GM21447 (cell line): Measurements from ENCODE around the gene MGAT5.

Experiments
- ATAC-seq: cut with Tn5 transposase; IDR thresholded peaks from one replicate; pipeline ENCODE4 v1.9.1; 2021; ENCODE audit not compliant: unreplicated experiment

Gene MGAT5

DNA sequence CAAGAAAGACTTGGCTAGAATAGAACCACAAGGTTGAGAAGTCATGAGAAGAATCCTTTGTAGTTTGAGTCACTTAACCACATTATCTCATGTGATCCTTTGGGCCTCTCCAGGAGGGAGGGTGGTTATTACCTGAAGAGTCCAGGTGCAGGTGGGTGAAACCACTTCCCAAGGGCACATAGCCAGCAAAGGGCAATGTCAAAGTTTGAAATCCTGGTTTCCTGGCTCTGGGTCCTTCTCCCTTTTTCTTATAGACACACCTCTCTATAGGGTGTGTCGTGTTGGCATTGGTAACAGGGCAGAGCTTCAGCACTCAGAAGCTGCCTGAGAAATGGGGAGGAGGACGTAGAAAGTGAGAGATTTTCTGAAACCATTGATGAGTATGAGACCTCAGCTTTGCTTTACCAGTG, 137.9 kb downstream of the MGAT5 start:
- ATAC-seq: peak; percentile 88

DNA sequence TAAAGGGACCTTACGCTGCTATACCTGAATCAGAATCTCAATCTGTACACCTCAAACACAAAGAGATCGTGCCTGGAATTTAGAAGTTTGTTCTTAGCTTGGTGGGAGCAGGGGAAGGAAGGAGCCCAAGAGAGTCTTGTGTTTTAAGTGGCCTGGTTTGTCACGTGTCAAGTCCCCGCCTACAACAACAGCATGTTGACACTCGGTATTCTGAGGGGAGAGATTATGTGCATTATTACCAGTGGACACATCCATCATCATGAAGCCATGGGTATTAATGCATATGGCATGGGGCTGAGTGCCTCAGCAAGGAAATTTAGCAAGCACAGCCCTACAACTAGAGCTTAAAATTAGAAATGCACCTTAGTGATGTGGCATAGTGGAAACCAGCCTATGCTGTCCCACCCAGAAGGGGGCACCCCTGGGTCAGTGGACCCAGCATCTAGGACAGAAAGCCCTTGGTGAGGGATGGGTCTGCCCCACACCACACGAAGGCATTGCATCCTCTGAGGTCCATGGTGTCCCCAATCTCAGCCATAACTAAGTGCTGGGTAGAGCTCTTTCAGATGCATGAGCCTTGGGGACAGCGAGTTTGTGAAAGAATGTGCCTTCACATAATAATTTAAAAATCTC, 138.7 kb downstream of the MGAT5 start:
- no peak for ATAC-seq

DNA sequence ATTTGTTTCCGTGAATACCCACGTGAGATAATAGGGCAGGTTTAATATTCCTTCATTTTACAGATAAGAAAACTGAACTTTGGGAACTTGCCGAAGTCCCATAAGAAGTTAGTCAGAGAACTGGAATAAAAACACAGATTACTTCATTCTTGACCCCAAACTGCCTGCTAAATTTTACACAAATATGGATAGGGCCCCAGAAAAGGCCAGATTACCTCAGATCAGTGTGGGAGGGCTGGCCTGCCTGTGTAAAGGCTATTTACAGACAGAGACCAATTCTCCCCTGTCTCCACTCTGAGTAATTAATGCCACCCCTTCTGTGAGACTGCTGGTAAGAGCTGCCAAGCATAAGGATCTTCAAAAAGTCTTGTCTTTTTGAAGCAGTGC, 139.2 kb downstream of the MGAT5 start:
- no peak for ATAC-seq

DNA sequence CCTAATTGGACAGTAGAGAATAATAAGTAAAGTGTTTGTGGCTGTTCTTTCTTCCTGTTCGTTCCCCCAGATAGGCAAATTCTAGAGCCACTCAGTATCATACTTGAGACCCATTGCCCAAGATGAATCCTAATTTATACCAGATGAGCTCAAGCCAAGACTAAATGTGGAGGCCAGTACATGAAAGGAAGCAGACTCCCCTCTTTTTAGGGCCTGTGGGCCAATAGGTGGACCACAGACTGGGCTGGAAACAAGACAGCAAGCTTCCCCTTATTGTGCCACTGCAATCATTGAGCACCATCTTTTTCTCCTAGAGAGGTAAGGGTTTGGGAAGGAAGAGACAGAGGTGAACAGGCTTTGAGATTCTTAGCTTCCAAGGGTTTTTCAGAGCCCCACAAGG, 141.9 kb downstream of the MGAT5 start:
- ATAC-seq: no peak

DNA sequence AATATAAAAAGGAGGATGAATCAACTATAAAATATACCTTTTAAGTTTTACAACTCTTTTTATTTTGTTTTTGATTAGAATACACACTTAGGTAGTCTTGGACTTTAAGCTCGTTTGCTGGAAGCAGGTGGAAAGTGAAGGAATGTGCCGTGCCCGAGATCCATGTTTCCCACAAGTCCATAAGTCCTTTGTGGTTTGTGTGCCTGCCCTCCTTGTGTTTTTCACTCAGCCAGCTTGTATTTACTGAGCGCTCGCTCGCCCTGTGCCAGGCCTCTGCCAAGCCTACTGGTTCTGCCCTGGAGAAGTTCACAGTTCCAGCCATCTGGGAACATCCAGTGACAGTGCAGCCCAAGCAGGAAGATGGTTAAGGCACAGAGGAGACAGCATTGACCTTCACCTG, 142.6 kb downstream of the MGAT5 start:
- no peak for ATAC-seq

DNA sequence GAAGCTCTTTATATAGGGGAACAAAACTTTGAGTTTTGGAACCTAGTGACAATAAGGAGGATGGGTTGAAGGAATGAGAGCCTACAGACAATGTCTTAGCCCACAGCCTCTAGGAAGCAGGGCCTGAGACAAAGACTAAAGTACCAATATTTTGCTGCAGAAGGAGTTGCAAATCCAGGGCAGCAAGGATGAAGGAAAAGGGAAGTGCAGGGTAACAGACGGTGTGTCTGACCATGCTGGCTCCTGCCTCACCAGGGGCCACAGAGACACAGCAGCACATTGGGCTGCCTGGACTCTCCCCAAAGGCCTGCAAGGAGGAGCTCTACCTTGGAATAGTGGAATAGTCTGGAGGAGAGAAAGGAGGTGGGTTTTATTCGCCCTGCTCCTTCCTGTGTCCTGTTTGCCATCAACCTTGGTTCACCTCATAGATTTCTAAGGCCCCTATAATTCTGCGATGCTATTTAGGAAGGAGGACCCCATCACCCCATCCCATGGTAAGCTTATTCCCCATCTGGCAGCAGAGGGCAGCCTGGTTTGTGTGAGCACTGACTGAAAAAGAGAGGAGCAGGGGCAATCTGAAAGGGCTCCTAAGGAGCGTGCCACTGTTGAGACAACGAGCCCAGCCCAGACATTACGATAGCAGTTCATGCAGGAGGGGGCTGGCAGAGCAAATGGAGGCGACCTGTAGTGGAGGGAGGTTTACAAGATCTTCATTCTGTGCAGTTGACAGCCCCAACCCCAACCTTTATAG, 143.4 kb downstream of the MGAT5 start:
- no peak for ATAC-seq

DNA sequence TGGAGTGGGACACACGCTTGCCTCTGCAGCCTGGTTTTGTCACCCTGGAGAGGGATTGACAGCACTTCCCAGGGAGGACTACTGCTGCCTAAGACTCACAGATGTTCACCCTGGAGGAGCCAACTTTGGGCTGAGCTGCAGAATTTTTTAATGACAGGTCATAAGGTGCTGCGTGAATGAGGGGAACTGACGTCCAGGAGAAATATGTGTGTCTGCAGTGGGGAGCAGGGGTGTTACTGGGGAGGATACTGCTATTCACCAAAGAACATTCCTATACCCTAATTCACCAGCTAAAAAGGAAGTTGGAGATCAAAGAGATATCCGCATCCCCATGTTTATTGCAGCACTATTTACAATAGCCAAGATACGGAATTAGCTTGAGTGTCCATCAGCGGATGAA, 144.4 kb downstream of the MGAT5 start:
- ATAC-seq: no peak

DNA sequence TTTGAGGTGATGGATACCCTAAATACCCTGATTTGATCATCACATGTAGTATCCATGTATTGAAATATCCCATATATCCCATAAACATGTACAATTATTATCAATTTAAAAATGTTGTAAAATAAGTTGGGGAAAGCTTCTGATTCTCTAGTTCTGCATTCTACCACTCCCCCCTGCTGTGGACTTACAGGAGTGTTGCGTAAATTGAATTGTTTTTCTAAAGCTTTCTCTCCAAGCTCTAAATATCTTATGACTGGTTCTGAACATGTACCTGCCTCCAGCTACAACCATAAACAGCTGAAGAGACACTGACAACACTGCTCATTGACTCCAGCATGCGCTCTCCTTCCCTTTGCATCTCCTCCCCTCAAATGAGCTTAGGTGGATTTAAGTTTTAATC, 145.2 kb downstream of the MGAT5 start:
- ATAC-seq: no peak

DNA sequence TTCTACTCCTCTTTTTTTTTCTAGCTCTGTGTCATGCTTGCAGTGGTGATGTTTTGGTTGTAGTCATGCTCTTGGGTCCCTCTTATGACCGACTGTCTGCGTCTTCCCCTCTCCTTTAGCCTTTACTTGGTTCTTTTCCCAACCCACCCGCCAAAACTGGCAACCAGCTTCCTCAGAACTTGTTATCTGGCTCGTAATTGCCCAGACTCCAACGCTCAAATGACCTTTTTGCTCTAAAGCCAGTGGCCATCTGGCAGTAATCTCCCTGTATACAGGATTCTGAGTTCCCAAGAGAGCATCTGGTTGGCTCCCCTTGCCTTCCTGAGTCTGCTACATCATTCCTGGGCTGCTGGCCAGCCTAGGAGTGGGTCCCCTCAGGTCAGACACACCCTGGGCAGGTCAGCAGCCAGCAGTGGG, 147.2 kb downstream of the MGAT5 start:
- ATAC-seq: no peak

DNA sequence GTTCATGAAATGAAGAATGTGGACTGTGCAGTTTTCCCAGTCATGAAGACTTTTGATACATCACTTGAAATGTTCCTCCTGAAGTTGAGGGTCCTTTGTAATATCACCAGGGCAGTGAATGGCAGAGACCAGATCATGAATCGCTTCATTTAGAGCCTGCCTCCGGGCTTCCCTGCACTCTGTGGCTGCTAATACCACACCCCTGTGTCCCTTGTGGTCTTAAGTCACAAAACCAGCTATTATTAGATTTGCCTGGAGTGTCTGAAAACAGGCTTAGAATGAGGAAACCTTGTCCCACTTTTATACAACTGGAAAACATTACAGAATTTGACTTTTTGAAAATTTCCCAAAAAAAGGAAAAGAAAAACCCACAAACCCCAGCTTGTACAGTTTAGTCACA, 147.9 kb downstream of the MGAT5 start:
- no peak for ATAC-seq

DNA sequence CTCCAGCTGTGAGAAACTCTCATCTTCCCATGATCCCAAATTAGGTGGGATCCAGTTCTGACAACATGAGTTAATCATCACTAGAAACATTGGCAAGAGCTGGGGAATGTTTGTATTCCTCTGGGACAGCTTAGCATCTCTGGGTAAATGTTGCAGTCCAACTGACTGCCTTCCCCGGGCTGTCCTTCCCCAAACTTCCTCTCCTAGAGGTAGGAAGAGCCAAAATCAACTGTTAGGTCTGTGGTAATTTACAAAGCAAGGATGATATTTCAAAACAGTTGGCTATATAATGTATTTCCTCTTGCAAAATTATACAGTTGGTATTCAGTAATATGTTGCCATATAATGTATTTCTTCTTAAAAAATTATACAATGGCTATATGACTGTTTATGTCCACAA, 148.5 kb downstream of the MGAT5 start:
- ATAC-seq: no peak

DNA sequence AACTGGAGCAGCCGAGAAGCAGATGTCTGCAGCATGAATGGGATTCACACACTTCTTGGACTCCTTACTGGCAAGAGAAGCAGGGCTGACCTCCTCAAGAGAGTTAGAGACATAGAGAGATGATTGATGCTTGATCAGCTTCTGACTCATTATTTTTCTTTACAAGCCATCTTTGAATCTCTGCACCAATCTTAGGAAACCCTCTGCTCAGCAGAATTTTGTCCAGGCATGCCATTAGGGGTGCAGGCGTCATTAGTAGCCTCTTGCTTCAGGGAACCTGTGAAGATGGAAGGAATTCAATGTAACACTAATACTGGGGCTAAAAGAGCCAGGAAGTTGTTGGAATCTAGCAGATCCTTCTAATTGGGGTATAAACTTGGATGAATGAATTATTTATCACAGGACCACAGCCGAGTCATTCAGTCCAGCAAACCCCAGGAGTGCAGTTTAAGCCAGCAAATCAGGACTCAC, 151.8 kb downstream of the MGAT5 start:
- ATAC-seq: no peak

DNA sequence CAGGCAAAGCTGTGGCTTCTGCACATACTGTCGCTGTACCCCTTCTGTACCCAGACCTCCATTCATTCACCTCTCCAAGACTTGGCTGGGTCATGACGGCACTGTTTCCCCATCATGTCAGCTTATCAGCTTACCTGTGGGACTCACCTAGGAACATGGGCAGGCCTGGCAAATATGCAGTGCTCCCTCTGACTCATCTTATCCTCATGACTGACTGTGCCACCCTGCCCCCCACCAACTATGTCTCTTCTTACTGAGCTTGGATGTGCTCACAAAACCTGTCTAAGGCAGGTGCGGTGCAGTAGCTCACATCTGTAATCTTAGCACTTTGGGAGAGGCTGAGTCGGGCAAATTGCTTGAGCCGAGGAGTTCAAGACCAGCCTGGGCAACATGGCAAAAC, 152.4 kb downstream of the MGAT5 start:
- ATAC-seq: no peak

DNA sequence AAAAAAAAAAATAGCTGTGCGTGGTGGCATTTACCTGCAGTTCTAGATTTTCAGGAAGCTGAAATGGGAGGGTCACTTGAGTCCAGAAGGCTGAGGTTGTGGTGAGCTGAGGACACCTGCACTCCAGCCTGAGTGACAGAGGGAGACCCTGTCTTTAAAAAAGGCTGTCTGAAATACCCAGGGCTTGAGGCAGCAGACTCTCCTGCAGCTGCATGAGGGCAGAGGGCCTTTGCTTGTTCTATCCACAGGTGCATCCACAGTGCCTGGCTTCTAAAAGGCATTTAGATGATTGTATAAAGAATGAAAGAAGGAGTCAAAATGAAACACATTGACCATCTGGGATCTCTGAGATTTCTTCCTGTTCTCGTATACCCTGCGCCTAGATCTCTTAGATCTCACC, 152.9 kb downstream of the MGAT5 start:
- ATAC-seq: no peak

DNA sequence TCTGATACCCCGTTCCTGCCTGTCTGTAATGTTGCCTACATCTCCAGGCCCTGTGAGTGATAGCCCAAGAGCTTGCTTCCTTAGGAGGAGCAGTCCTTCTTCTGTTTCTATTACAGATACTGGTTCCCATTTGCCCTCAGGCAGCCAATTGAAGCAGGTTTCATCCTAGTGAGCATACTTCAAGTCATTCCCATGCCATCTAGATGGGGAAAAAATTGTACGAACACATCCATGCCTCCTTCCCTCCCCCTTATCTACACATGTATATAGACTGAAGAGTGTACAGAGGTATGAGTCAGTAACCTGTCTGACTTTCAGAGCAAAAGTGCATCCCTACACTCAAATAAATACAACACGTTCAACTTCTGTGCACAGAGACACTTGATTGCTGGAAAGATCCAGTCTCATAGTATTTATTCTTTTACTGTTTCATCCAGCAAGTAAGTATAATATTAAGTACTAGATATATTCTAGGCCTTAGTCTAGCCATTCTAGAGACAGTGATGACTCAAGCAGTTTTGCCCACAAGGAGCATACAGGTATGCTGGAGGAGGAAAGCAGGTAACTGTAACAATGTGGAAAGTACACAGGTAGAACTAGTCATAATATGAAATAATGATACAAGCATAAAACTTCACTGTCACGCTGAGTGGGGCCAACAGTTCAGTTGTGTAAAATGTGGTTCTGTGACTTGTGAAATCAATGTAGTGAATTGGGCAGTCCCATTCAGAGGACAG, 153.4 kb downstream of the MGAT5 start:
- no peak for ATAC-seq

DNA sequence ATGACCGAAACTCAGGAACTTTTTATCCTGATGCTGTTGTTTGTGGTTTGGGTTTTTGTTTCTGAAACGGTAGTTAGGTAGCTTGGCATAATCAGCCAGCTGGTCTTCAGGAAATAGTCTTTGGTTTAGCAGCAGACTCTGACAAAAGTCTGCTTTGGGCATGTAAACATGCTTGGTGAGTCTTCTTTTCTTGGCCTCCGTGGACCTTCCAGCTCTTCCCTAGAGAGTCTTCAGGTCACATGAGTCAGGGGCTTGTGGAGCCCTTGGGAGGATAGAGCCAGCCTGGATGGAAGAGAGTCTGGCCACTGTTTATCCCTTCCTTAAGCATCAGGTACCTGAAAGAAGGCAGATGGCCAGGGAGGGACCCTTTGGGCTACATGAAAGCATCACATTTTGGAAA, 154.5 kb downstream of the MGAT5 start:
- ATAC-seq: no peak

DNA sequence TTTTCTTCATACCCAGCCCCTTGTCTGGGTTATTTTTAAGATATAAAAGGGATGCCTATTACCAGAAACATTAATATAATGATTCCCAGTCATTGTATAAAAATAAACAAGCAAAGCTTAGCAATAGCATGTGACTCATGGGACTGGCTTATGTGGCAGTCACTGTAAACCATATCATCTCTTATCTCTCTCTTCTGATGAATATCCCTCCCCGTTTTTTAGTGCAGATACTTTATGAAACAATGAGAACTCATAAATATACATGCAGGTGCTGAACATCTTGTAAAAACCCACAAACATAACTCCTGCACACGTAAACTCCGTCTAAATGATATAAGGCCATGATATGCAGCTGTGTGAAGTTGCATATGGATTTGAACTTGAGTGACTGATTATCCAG, 154.9 kb downstream of the MGAT5 start:
- no peak for ATAC-seq

DNA sequence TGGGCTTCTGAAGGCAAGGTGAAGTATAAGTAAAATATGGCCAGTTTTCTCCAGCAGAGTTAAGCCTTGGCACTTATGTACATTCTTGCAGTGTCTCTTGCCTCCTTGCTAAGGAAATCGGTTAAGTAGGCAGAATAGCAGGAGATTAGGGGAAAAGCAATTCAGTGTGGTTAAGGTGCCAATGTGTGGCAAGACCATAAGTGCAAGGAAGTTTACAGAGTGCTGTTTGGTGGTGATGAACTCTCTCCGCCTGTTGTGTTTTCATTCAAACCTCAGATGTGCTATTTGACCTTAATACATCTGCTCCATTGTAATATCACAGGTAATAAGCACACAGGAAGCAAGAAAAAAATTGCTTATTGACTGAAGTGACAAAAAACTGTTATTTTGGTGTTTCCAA, 156.1 kb downstream of the MGAT5 start:
- no peak for ATAC-seq

DNA sequence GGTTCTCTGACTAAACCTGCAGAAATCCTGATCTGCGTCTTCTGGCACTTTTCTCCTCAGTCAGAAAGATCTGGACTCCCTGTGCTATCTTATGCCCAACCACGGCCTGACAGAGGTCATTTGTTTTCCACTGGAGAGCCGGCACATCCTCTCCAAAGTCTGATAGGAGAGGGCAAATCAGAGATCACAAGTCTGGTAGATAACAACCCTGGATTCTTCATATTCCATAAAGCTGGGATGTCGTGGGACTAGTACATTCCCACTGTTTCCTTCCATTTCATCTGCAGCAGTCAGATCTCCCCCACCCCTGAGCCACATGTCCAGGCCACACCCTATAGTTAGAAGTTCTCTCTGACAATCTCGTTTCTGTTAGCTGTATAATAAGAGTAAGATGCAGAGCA, 157.0 kb downstream of the MGAT5 start:
- ATAC-seq: no peak

DNA sequence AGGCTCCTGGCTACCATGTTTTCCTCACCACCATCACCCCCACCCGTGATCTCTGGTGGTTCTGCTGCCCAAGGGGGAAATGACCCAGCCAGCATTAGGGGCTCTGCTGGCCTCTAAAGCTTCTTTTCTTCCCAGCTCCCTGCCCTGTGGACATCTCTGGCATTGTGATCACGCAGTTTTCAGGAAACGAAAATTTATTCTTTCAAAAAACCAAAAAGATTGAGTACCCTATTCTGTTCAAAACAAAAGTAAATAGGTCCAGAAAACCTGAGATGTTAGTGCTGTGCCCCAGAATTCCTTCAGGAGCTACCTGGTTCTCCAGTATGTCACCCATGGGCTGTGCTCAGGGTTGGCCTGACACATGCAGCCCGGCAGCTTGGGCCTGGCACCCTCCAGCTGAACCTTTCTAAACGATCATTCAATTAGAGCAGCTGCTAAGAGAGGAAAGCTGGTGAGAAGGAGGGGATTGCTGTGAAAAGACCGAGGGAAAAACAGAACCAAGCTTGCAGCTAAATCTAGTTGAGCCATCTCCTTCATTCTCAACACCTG, 157.5 kb downstream of the MGAT5 start:
- no peak for ATAC-seq

DNA sequence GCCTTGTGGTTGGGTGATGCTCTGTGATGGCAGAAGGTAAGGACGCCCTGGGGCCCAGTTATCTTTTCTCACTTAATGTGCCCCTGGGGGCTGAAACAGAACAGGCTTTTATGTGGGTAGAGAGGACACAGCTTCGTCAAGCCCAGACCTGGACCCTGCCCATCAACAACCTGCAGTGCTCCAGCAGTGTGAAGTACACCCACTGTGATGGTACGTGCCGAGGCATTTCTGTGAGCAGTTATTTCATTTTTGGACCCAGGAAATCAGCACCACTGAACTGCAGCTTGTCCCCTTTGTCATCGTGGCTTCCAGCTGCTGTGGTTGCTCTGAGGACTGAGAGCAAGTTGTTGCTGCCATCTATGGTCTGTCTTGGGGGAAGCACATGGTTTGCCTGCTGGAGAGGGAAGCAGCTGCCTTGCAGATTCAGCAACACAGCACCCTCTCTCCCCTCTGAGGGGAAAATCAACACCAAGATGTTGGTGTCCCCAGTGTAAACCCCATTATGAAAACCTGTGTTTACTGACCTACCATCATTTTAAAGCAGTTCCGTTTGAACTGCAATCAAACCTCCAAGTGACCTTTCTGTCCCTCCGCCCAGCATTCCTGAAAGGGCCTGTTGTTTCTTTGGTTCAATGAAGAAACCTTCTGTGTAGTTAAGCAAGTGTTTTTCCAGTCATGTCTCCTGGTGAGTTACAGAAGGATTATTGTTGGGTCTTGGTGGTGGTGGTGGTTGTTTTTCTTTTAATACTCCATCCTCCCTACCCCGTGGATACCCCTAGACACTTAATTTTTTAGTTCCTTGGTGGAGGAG, 158.2 kb downstream of the MGAT5 start:
- ATAC-seq: peak; percentile 94
